Purkinje cell (primary cell): ENCODE measurements around the gene C11orf97. TPM values are rescaled to one million over a fixed set of nuclear protein-coding genes. Genes with fewer than 3 reads are reported as not detected.

Experiments used
- polyA plus RNA-seq: library from polyadenylated mRNA; unstranded; fragments of >200 nt; fragmentation: Nextera tagmentation; gene quantifications from 2 replicates; pipeline ENCODE4 v1.2.1, GENCODE V29; 2014

The C11orf97 gene, protein sequence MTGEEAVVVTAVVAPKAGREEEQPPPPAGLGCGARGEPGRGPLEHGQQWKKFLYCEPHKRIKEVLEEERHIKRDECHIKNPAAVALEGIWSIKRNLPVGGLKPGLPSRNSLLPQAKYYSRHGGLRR
- polyA plus RNA-seq = not detected in 2 replicates

DNA sequence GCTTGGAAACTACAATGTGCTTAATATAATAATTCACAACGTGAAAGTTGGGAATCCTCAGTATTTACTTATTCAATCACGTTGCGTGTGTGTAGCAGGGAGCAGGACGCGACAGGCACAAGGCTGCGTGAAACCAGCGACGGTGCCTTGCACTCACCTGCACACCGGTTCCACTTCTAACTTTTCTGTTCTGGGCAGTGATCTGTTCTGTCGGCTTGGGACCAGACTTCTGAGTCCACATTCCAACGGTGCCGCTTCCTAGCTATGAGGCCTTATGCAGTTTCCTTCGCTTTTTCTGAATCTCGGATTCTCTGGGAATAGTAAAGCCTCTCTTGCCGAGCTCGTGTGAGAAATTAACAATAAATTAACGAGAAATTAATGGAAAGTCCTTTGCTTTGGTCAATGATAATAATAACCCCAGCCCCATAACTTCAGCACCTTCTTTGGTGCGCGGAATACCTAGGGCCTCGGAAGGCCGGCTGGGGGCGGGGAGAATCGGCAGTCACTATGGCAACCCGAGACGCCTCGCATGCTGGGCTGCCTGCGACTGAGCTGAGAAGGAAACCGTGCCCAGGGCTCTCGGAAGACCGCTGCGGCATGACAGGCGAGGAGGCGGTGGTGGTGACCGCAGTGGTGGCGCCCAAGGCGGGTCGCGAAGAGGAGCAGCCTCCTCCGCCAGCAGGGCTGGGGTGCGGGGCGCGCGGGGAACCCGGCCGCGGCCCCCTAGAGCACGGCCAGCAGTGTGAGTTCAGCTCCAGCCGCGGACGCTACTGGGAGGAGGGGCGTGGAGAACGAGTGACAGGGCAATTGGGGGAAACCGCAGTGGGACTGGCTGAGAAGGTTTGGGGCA is at the start of gene C11orf97:
Gene C11orf97, plus strand, starts transcription at position 530 of the 850 bp plus-strand sequence. Its CDS starts 68 bp downstream, at position 598.

DNA sequence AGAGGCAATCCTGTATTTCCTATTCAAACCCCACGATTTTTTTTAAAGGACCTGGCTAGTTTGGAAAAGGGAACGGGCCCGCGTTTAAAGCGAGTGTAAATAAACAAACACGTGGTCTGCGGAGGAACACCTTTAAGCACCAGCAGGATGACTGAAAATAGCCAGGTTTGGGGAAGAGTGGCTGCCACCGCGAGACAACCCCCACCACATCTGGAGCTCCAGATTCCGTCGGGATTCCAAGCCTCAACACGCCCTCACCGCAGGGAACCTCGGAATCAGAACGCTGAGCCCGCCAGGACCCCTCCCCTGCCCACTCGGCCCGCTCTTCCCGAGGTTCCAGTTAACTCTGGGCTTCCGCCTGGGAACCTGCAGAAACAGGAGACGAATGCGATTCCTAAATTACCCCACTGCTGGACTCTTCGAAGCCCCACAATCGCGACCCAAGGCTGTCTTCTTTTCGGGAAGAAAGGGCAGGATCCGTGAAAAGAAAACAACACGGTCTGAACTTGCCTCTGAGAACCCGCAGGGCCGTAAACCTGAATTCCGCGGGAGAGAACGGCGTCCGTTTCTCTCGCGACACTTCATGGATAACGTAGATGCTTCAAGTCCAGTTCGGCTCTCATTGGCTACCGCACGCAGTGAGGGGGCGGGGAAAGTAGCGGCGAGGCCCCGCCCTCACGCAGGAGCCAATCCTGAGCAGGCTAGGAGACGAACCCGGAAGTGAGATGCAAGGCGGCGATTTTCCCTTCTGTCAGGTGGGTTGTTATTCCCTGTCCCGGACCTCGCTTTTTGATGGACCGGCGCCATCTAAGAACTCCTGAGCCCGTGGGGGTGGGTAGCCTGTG is 18.8 kb upstream of the C11orf97 start, which contains the start of the genes ANKRD49 and MRE11:
Gene ANKRD49, plus strand, starts transcription at position 704 of the 845 bp plus-strand sequence. CDS start 2,710 bp downstream, outside the sequence.
Gene MRE11, minus strand, starts transcription at position 564 of the 845 bp plus-strand sequence. CDS start 1,043 bp downstream, outside the sequence.

DNA sequence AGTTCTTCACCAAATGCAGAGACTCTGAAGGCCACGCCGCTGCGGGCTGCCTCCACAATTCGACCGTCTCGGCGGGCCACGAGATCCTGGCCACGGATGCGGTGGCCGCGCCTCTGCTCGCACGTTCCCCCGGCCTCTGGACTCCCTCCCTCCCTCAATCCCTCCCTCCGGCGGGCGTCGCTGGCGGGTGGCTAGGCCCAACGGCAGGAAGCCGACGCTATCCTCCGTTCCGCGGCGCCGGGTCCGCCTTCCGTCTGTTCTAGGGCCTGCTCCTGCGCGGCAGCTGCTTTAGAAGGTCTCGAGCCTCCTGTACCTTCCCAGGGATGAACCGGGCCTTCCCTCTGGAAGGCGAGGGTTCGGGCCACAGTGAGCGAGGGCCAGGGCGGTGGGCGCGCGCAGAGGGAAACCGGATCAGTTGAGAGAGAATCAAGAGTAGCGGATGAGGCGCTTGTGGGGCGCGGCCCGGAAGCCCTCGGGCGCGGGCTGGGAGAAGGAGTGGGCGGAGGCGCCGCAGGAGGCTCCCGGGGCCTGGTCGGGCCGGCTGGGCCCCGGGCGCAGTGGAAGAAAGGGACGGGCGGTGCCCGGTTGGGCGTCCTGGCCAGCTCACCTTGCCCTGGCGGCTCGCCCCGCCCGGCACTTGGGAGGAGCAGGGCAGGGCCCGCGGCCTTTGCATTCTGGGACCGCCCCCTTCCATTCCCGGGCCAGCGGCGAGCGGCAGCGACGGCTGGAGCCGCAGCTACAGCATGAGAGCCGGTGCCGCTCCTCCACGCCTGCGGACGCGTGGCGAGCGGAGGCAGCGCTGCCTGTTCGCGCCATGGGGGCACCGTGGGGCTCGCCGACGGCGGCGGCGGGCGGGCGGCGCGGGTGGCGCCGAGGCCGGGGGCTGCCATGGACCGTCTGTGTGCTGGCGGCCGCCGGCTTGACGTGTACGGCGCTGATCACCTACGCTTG is 31.7 kb downstream of the C11orf97 start, which contains the start of gene FUT4:
Gene FUT4, plus strand, starts transcription at position 227 of the 951 bp plus-strand sequence. Its CDS starts 213 bp downstream, at position 440.

DNA sequence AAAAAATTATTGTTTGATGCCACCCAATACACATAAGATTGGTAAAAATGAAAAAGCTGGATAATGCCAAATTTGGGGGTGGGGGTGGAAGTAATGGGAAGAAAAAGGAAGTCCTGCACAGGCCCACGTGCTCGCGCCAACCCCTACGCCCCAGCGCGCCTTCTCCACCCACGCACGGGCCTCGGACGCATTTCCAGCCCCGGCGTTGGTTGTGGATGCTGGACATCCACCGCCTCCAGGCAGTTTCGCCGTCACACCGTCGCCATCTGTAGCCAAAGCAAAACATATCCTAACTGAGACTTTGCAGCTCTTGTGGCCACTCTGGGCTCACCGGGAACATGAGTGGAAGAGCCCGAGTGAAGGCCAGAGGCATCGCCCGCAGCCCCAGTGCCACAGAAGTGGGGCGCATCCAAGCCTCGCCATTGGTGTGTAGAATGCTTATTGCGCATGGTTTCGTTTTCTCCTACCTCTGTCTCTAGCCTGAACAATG is 55.0 kb downstream of the C11orf97 start, which contains the start of gene PIWIL4:
Gene PIWIL4, plus strand, starts transcription at position 188 of the 490 bp plus-strand sequence. Its CDS starts 151 bp downstream, at position 339.

Other genes with a start within 250 kb of the C11orf97 start
- not detected in 2 replicates for gene IZUMO1R, start 207.9 kb upstream of the C11orf97 start, polyA plus RNA-seq
- gene GPR83, start 111.0 kb upstream of the C11orf97 start, polyA plus RNA-seq = 0.94 TPM in 1 of 2 replicates, not detected in the other
- gene MRE11, start 18.6 kb upstream of the C11orf97 start, polyA plus RNA-seq = 4.5 and 7.8 TPM in 2 replicates
- gene ANKRD49, start 18.5 kb upstream of the C11orf97 start, polyA plus RNA-seq = 10.0 and 14.2 TPM in 2 replicates
- gene FUT4, start 31.5 kb downstream of the C11orf97 start, polyA plus RNA-seq = 0.17 TPM in 1 of 2 replicates, not detected in the other
- 0.34 TPM in 1 of 2 replicates, not detected in the other for gene PIWIL4, start 54.9 kb downstream of the C11orf97 start, polyA plus RNA-seq